OCI-LY1 (cell line): Measurements from ENCODE around the gene CCDC33.

Experiments
- H2AFZ ChIP-seq: fragments of 200-600 bp; sonication (generic), shearing (Covaris generic); 2 replicates; pipeline ENCODE4 v1.6.0; 2014; ENCODE audit warnings: antibody characterized with exemption, mild to moderate bottlenecking, low read length
- H3F3A ChIP-seq: fragments of 200-600 bp; sonication (generic), shearing (Covaris generic); 2 replicates; pipeline ENCODE4 v1.6.0; 2014; ENCODE audit warnings: mild to moderate bottlenecking, antibody characterized with exemption, low read length, moderate library complexity; ENCODE audit not compliant: insufficient read depth
- H3K27ac ChIP-seq: fragments of 200-600 bp; sonication (generic); 2 replicates; pipeline ENCODE4 v1.5.1; 2014; ENCODE audit warnings: low read length, mixed run types, mild to moderate bottlenecking, low read depth; ENCODE audit not compliant: poor library complexity, severe bottlenecking
- H3K27me3 ChIP-seq: fragments of 200-600 bp; sonication (generic); 2 replicates; pipeline ENCODE4 v1.6.0; 2014; ENCODE audit warnings: antibody characterized with exemption, mild to moderate bottlenecking, low read length, moderate library complexity; ENCODE audit not compliant: insufficient read depth
- H3K36me3 ChIP-seq: fragments of 200-600 bp; sonication (generic); 2 replicates; pipeline ENCODE4 v1.6.1; 2014; ENCODE audit warnings: mild to moderate bottlenecking, antibody characterized with exemption, low read length, moderate library complexity, mixed read lengths; ENCODE audit not compliant: insufficient read depth
- H3K4me1 ChIP-seq: fragments of 200-600 bp; sonication (generic); 2 replicates; pipeline ENCODE4 v1.5.1; 2014; ENCODE audit warnings: mild to moderate bottlenecking, low read length, moderate library complexity; ENCODE audit not compliant: insufficient read depth, severe bottlenecking
- H3K4me2 ChIP-seq: fragments of 200-600 bp; sonication (generic), shearing (Covaris generic); 2 replicates; pipeline ENCODE4 v1.6.1; 2014; ENCODE audit warnings: low read length
- H3K4me3 ChIP-seq: fragments of 200-600 bp; sonication (generic); 2 replicates; pipeline ENCODE4 v1.5.1; 2014; ENCODE audit warnings: low read length, low read depth, mild to moderate bottlenecking, mixed read lengths; ENCODE audit not compliant: poor library complexity, severe bottlenecking
- H3K79me2 ChIP-seq: fragments of 200-600 bp; shearing (Covaris generic); 2 replicates; pipeline ENCODE4 v1.6.1; 2016; ENCODE audit warnings: mixed run types, low read length, mixed read lengths; ENCODE audit not compliant: insufficient read depth
- H3K9ac ChIP-seq: fragments of 200-600 bp; sonication (generic), shearing (Covaris generic); 2 replicates; pipeline ENCODE4 v1.6.1; 2014; ENCODE audit warnings: mild to moderate bottlenecking, low read length, mixed read lengths
- H3K9me2 ChIP-seq: fragments of 200-600 bp; sonication (generic), shearing (Covaris generic); 2 replicates; pipeline ENCODE4 v1.6.1; 2014; ENCODE audit warnings: low read depth, mild to moderate bottlenecking, low read length, mixed read lengths
- H3K9me3 ChIP-seq: fragments of 200-600 bp; shearing (Covaris generic); 2 replicates; pipeline ENCODE4 v1.6.1; 2014; ENCODE audit warnings: low read length, mixed read lengths
- H4K20me1 ChIP-seq: fragments of 200-600 bp; sonication (generic), shearing (Covaris generic); 2 replicates; pipeline ENCODE4 v1.6.0; 2016; ENCODE audit warnings: mild to moderate bottlenecking, low read length; ENCODE audit not compliant: insufficient read depth
- CTCF ChIP-seq: fragments of 200-600 bp; sonication (generic), shearing (Covaris generic); IDR thresholded peaks from 2 replicates; pipeline ENCODE4 v1.5.1; 2017; ENCODE audit warnings: mild to moderate bottlenecking, antibody characterized with exemption, low read length, moderate library complexity, mixed read lengths
- EZH2 ChIP-seq: fragments of 200-600 bp; sonication (generic), shearing (Covaris generic); IDR thresholded peaks from 2 replicates; pipeline ENCODE4 v1.8.0; 2017; ENCODE audit warnings: borderline replicate concordance, mixed run types, mild to moderate bottlenecking, antibody characterized with exemption, low read length, moderate library complexity, mixed read lengths

Gene CCDC33

GRCh38 chr15:74212494-74212893, 23.6 kb upstream of the CCDC33 start:
- H4K20me1 ChIP-seq: no peaks in the 10 kb centered on the region
- no peaks in the 10 kb centered on the region for H3K36me3 ChIP-seq
- no peak overlapping the region for H3K4me2 ChIP-seq
- no peak overlapping the region for H3K27ac ChIP-seq
- H3K9ac ChIP-seq: no peak overlapping the region
- no peak overlapping the region for H3K4me3 ChIP-seq
- no peaks in the 10 kb centered on the region for H3K9me2 ChIP-seq
- H3K4me1 ChIP-seq: no peaks in the 10 kb centered on the region
- no peaks in the 10 kb centered on the region for H3K9me3 ChIP-seq
- H3K79me2 ChIP-seq: no peaks in the 10 kb centered on the region
- no peaks in the 10 kb centered on the region for H3F3A ChIP-seq
- TF ChIP-seq CTCF (no peak), EZH2 (no peak)
- H3K27me3 ChIP-seq: peaks cover 14% of the 10 kb centered on the region
- no peak overlapping the region for H2AFZ ChIP-seq

DNA sequence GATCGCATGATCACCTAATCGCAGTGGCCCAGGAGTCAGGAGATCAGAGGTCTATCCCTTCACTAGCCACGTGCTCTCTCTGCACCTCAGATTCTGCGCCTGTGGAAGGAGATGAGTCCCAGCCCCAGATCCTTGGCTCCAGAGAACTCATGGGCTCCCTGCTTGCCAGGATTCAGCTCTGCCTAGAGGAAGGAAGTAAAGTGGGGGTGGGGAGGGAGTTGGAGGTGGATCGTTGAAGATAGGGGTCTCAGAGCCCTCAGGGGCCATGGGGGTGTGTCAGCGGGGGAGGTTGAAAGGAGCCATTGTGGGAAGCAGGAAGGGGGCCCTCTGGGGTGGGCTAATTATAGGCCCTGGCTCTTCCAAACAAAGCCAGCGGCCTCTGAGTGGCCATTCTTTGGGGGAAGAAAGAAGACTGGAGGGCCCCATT, 22.3 kb upstream of the CCDC33 start:
- Histone ChIP-seq H3K9ac (no peak overlapping the region), H3F3A (no peaks in the 10 kb centered on the region), H4K20me1 (no peaks in the 10 kb centered on the region), H3K27me3 (peaks cover 14% of the 10 kb centered on the region), H3K36me3 (no peaks in the 10 kb centered on the region), H3K9me3 (no peaks in the 10 kb centered on the region), H3K9me2 (no peaks in the 10 kb centered on the region), H3K4me3 (no peak overlapping the region), H2AFZ (no peak overlapping the region), H3K79me2 (no peaks in the 10 kb centered on the region), H3K27ac (no peak overlapping the region), H3K4me1 (no peaks in the 10 kb centered on the region), H3K4me2 (no peak overlapping the region)
- TF ChIP-seq EZH2 (no peak), CTCF (no peak)

DNA sequence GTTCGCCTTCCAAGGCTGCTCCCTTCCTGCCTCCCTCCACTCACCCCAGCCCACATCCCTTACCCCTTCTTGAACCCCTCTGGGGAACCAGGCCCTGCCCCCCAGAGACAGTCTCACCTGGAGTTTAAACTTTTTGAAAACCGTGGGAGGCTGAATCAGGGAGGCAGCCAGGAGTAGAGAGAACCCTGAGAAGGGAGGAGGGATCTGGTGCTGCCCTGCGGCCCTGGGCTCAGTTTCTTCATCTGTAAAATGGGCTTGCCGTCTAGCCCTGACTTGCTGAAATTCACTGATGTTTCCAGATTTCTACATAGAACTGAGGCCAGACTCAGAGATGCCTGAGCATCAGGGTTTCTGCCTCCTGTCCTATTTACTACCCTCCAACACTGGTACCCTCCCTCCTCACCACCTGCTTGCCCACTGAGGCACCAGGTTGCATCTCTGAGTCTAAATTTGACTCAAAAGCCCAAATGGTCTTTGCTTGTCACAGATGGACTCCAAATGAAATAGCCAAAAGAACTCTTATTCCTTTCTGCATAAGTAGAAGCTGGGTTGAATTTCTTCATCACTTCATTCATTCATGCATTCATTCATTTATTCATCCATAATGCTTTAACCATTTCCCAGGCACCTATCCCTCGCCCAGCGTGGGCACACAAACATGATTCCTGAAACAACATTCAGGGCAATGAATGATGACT, 21.7 kb upstream of the CCDC33 start:
- TF ChIP-seq EZH2 (no peak), CTCF (no peak)
- Histone ChIP-seq H3K4me1 (no peaks in the 10 kb centered on the region), H3K9ac (no peak overlapping the region)

More for the DNA sequence above, 21.7 kb upstream of the CCDC33 start:
- H2AFZ ChIP-seq: no peak overlapping the region
- H3K27me3 ChIP-seq: peaks cover 14% of the 10 kb centered on the region
- no peaks in the 10 kb centered on the region for H3F3A ChIP-seq
- H3K4me3 ChIP-seq: no peak overlapping the region
- no peaks in the 10 kb centered on the region for H3K79me2 ChIP-seq
- H3K27ac ChIP-seq: no peak overlapping the region
- H3K4me2 ChIP-seq: no peak overlapping the region
- H4K20me1 ChIP-seq: no peaks in the 10 kb centered on the region
- H3K9me3 ChIP-seq: no peaks in the 10 kb centered on the region
- no peaks in the 10 kb centered on the region for H3K9me2 ChIP-seq
- no peaks in the 10 kb centered on the region for H3K36me3 ChIP-seq
